Psoas muscle (tissue), 8 donors: Measurements from ENCODE around the gene ATP6V1C2. TPM values are rescaled to one million over a fixed set of nuclear protein-coding genes. Genes with fewer than 3 reads are reported as not detected.
"Not testable (repeated sequence)": the region's sequence is repeated elsewhere in the genome, so short reads cannot be mapped to it uniquely, and the experiment has no call there.

ENCODE experiments used
- ATAC-seq, 4 donors: fragments of 200-7000 bp; cut with Tn5 transposase; one replicate each; pipeline ENCODE4 v1.9.1; 2020; ENCODE audit warnings: moderate library complexity in 3 of 4, mild to moderate bottlenecking in 2 of 4
- DNase-seq, 2 donors: peaks; one replicate each; pipeline ENCODE4 v3.0.0-alpha.2; 2020
- H3K27ac ChIP-seq: fragments of 200-600 bp; one replicate; pipeline ENCODE4 v1.8.0; 2022
- H3K27me3 ChIP-seq, 3 donors: fragments of 200-600 bp in 1 of 3; one replicate each; pipeline versions ENCODE4 v1.6.1 to v1.8.0; 2013 to 2022; ENCODE audit warnings: low read length in 2 of 3, mild to moderate bottlenecking in 2 of 3, moderate library complexity in 1 of 3; ENCODE audit not compliant: insufficient read depth in 3 of 3
- H3K36me3 ChIP-seq, 2 donors: fragments of 200-600 bp in 1 of 2; one replicate each; pipeline versions ENCODE4 v1.6.1 to v1.8.0; 2013 to 2022; ENCODE audit warnings: low read depth in 1 of 2, mild to moderate bottlenecking in 1 of 2, moderate library complexity in 1 of 2; ENCODE audit not compliant: insufficient read depth in 1 of 2
- H3K4me1 ChIP-seq: fragments of 200-600 bp; one replicate; pipeline ENCODE4 v1.8.0; 2022
- H3K4me3 ChIP-seq: fragments of 200-600 bp; one replicate; pipeline ENCODE4 v1.8.0; 2022; ENCODE audit warnings: mild to moderate bottlenecking
- H3K9me3 ChIP-seq: fragments of 200-600 bp; one replicate; pipeline ENCODE4 v1.8.0; 2022
- CTCF ChIP-seq: fragments of 200-600 bp; IDR thresholded peaks from one replicate; pipeline ENCODE4 v1.8.0; 2022; ENCODE audit warnings: antibody characterized with exemption
- WGBS, 3 donors: extraction: QIAGEN DNeasy Blood & Tissue Kit; methylation state at CpG; one replicate each; pipeline versions ENCODE4 v1.1.6 to v1.1.7; 2013; 5-methylcytosine and 5-hydroxymethylcytosine counted together
- intact Hi-C, 2 donors: fragments of 100-400 bp; cut with DNase I; formaldehyde crosslinking; loops; one replicate each; pipeline versions ENCODE4 v1.11.0 to v1.14.2; 2022
- polyA plus RNA-seq, 3 donors: library from polyadenylated mRNA; stranded (reverse); fragments of 200-250 nt; gene quantifications; one replicate each; pipeline ENCODE4 v1.2.3, GENCODE V29; 2013
- total RNA-seq, 4 donors: library from RNA; stranded (reverse); fragmentation: NEBNext Ultra II Directional in 2 of 4; extraction: Animal tissue kit (Norgen Biotek cat#: 25700) in 2 of 4; gene quantifications; one replicate each; pipeline versions ENCODE4 v1.2.1 to v1.2.4, GENCODE V29; 2021 to 2023
- donor health status: healthy with polysubstance abuse.
- donor health status: DM: no; HTN: no; CAD: no; lungs with moderate emphysema.
- donor health status: Bipolar disorder and iron deficiency.
- donor health status: healthy.
- donor health status: DM: yes; HTN: yes; CAD: no.
- donor health status: DM: no; HTN: no; CAD: no.
- donor health status: DM: no; HTN: no; CAD: no.
- donor health status: DM: yes; HTN: yes; CAD: no.

The ATP6V1C2 gene
- total and polyA plus RNA-seq, 7 donors: 0.11 to 0.70 (median 0.25) TPM

GRCh38 chr2:10811517-10811916 lies 90.1 kb downstream of the ATP6V1C2 start:
- Histone ChIP-seq H3K27ac (peak overlapping the region; percentile 95), H3K27me3 (no peaks in the 10 kb centered on the region), H3K4me3 (peak overlapping the region; percentile 90), H3K4me1 (peaks cover 25% of the 10 kb centered on the region), H3K9me3 (no peaks in the 10 kb centered on the region), H3K36me3 (no peaks in the 10 kb centered on the region)
- ATAC-seq (no peak), DNase-seq (no peak)
- intact Hi-C loops: loop anchor here in 1 of 2 donors (10.0 kb wide), 1 partner anchor 127 kb away; the partner anchor contains the start of gene NOL10
- TF ChIP-seq CTCF: no peak
- 10 to 17% (median 14%) methylated on average over 14 of the region's 14 CpGs for WGBS, 3 donors

- peak within 1 kb of the TSS; percentile 95 for H3K27ac ChIP-seq
- WGBS, 3 donors: 0 to 1% (median 1%) methylated on average over 50 to 98 of the region's 98 CpGs
- H3K4me3 ChIP-seq: peak within 1 kb of the TSS; percentile 90
- peak; percentile 6 for TF ChIP-seq CTCF
- ATAC-seq (peak; percentile 98 to 99 (median 99)), DNase-seq (peak; percentile 98 to 99)
- H3K27me3 ChIP-seq: no peaks in the 10 kb centered on the region
- intact Hi-C loops: loop anchor here in 1 of 2 donors (10.0 kb wide), 1 partner anchor 128 kb away; the partner anchor contains the start of gene NOL10
- H3K4me1 ChIP-seq: peaks cover 18% of the 10 kb centered on the region
- H3K36me3 ChIP-seq: no peaks in the 10 kb centered on the region
- H3K9me3 ChIP-seq: no peaks in the 10 kb centered on the region
Observed at GRCh38 chr2:10812362-10813162, 91.1 kb downstream of the ATP6V1C2 start, which contains the start of gene PDIA6. Gene PDIA6, minus strand, starts transcription at chr2:10812785. Its CDS starts 89 bp downstream, at chr2:10812696.

GRCh38 chr2:10813163-10814138 lies 92.0 kb downstream of the ATP6V1C2 start:
- intact Hi-C loops: loop anchor here in 1 of 2 donors (10.0 kb wide), 1 partner anchor 129 kb away; the partner anchor contains the start of gene NOL10
- not testable (repeated sequence) for H3K27me3 ChIP-seq, H3K36me3 ChIP-seq, H3K9me3 ChIP-seq, DNase-seq
- H3K27ac ChIP-seq: peak overlapping the region; percentile 95
- WGBS, 3 donors: 41 to 48% (median 43%) methylated on average over 37 of the region's 37 CpGs
- H3K4me1 ChIP-seq: peaks cover 12% of the 10 kb centered on the region
- ATAC-seq: peak in 2 of 4 donors; percentile 0 to 54
- H3K4me3 ChIP-seq: peak overlapping the region; percentile 90

- intact Hi-C loops: loop anchor here in 1 of 2 donors (10.0 kb wide), 1 partner anchor 129 kb away; the partner anchor contains the start of gene NOL10
- Histone ChIP-seq H3K9me3 (no peaks in the 10 kb centered on the region), H3K36me3 (no peaks in the 10 kb centered on the region), H3K4me1 (peaks cover 10% of the 10 kb centered on the region), H3K4me3 (no peak overlapping the region), H3K27ac (no peak overlapping the region), H3K27me3 (no peaks in the 10 kb centered on the region)
- WGBS, 3 donors: 62 to 69% (median 68%) methylated on average over 10 of the region's 10 CpGs
- ATAC-seq (no peak), DNase-seq (no peak)
- TF ChIP-seq CTCF: no peak
Observed at GRCh38 chr2:10814142-10814541, 92.7 kb downstream of the ATP6V1C2 start.
